Activated T-cell treated with anti-CD3 and anti-CD28 coated beads, Interleukin-2, amount 50 U/mL, for 4 hours (primary cell): Measurements from ENCODE around the gene NBPF11. TPM values are rescaled to one million over a fixed set of nuclear protein-coding genes. Genes with fewer than 3 reads are reported as not detected.
"Not testable (repeated sequence)": the region's sequence is repeated elsewhere in the genome, so short reads cannot be mapped to it uniquely, and the experiment has no call there.

Source experiments
- ATAC-seq, 2 donors: fragments of 200-7000 bp; cut with Tn5 transposase; one replicate each; pipeline ENCODE4 v1.10.0; 2021
- DNase-seq: peaks from one replicate; pipeline ENCODE4 v3.0.0-alpha.2; 2020
- H3K27me3 Mint-ChIP-seq: one replicate; pipeline ENCODE4 v1.8.0; 2021; ENCODE audit warnings: low read depth, mixed read lengths
- H3K36me3 Mint-ChIP-seq: one replicate; pipeline ENCODE4 v1.8.0; 2022; ENCODE audit warnings: mixed read lengths; ENCODE audit not compliant: insufficient read depth
- H3K4me1 Mint-ChIP-seq: one replicate; pipeline ENCODE4 v1.8.0; 2021; ENCODE audit warnings: low read depth, mixed read lengths
- H3K4me3 Mint-ChIP-seq: one replicate; pipeline ENCODE4 v1.8.0; 2021; ENCODE audit warnings: mild to moderate bottlenecking, moderate library complexity, mixed read lengths
- H3K9me3 Mint-ChIP-seq: one replicate; pipeline ENCODE4 v1.8.0; 2021; ENCODE audit warnings: mixed read lengths
- total RNA-seq, 3 donors: library from RNA; stranded (reverse); gene quantifications; one replicate each; pipeline ENCODE4 v1.2.1, GENCODE V29; 2021

NBPF11 gene
- total RNA-seq, 3 donors from 2014 or later: 5.1 to 6.4 (median 6.1) TPM

GRCh38 chr1:148122341-148122740 is 29.7 kb downstream of the NBPF11 start:
- H3K36me3 Mint-ChIP-seq, H3K9me3 Mint-ChIP-seq, H3K27me3 Mint-ChIP-seq, H3K4me3 Mint-ChIP-seq, DNase-seq, H3K4me1 Mint-ChIP-seq, ATAC-seq: not testable (repeated sequence)

- not testable (repeated sequence) for H3K27me3 Mint-ChIP-seq, H3K9me3 Mint-ChIP-seq, ATAC-seq, H3K4me1 Mint-ChIP-seq, H3K4me3 Mint-ChIP-seq, DNase-seq, H3K36me3 Mint-ChIP-seq
These were observed 31.7 kb downstream of the NBPF11 start for GRCh38 chr1:148120395-148120794.

- not testable (repeated sequence) for DNase-seq, ATAC-seq, H3K4me3 Mint-ChIP-seq, H3K4me1 Mint-ChIP-seq, H3K27me3 Mint-ChIP-seq, H3K36me3 Mint-ChIP-seq, H3K9me3 Mint-ChIP-seq
These were observed 56.3 kb downstream of the NBPF11 start for GRCh38 chr1:148095732-148096131.

- not testable (repeated sequence) for H3K4me3 Mint-ChIP-seq, ATAC-seq, H3K4me1 Mint-ChIP-seq, H3K9me3 Mint-ChIP-seq, H3K27me3 Mint-ChIP-seq, H3K36me3 Mint-ChIP-seq, DNase-seq
These were observed 65.9 kb downstream of the NBPF11 start for GRCh38 chr1:148086196-148086595.

- not testable (repeated sequence) for DNase-seq, H3K9me3 Mint-ChIP-seq, H3K4me1 Mint-ChIP-seq, H3K36me3 Mint-ChIP-seq, H3K27me3 Mint-ChIP-seq, H3K4me3 Mint-ChIP-seq
- peak; percentile 51 to 57 for ATAC-seq
These were observed 70.9 kb downstream of the NBPF11 start for GRCh38 chr1:148081205-148081604.

GRCh38 chr1:148078632-148079519 is 73.2 kb downstream of the NBPF11 start:
- ATAC-seq: peak; percentile 53 to 63
- H3K4me1 Mint-ChIP-seq, H3K36me3 Mint-ChIP-seq: not testable (repeated sequence)

GRCh38 chr1:148078090-148078489 is 74.0 kb downstream of the NBPF11 start:
- H3K4me3 Mint-ChIP-seq, DNase-seq, H3K4me1 Mint-ChIP-seq, H3K9me3 Mint-ChIP-seq, H3K36me3 Mint-ChIP-seq, H3K27me3 Mint-ChIP-seq: not testable (repeated sequence)
- ATAC-seq: peak in 1 of 2 donors; percentile 9

More at GRCh38 chr1:148078632-148079519, 73.2 kb downstream of the NBPF11 start:
- DNase-seq, H3K9me3 Mint-ChIP-seq, H3K27me3 Mint-ChIP-seq, H3K4me3 Mint-ChIP-seq: not testable (repeated sequence)

GRCh38 chr1:148077458-148077857 is 74.6 kb downstream of the NBPF11 start:
- peak; percentile 47 to 55 for ATAC-seq
- not testable (repeated sequence) for H3K4me3 Mint-ChIP-seq, H3K9me3 Mint-ChIP-seq, H3K27me3 Mint-ChIP-seq, DNase-seq, H3K4me1 Mint-ChIP-seq, H3K36me3 Mint-ChIP-seq

GRCh38 chr1:148073392-148073791 is 78.7 kb downstream of the NBPF11 start:
- peak; percentile 72 to 75 for ATAC-seq
- not testable (repeated sequence) for DNase-seq, H3K36me3 Mint-ChIP-seq, H3K9me3 Mint-ChIP-seq, H3K27me3 Mint-ChIP-seq, H3K4me3 Mint-ChIP-seq, H3K4me1 Mint-ChIP-seq

- not testable (repeated sequence) for H3K36me3 Mint-ChIP-seq, H3K9me3 Mint-ChIP-seq, H3K4me3 Mint-ChIP-seq, DNase-seq, H3K27me3 Mint-ChIP-seq, H3K4me1 Mint-ChIP-seq
- peak in 1 of 2 donors; percentile 28 for ATAC-seq
These were observed 83.5 kb downstream of the NBPF11 start for GRCh38 chr1:148068606-148069005.

GRCh38 chr1:148068201-148068600 is 83.9 kb downstream of the NBPF11 start:
- H3K4me3 Mint-ChIP-seq, H3K9me3 Mint-ChIP-seq, H3K27me3 Mint-ChIP-seq, DNase-seq, ATAC-seq, H3K4me1 Mint-ChIP-seq, H3K36me3 Mint-ChIP-seq: not testable (repeated sequence)

GRCh38 chr1:148060294-148060701 is 91.8 kb downstream of the NBPF11 start:
- peak overlapping the region; percentile 69 for H3K4me3 Mint-ChIP-seq
- ATAC-seq: peak; percentile 42 to 45
- H3K4me1 Mint-ChIP-seq, H3K27me3 Mint-ChIP-seq, DNase-seq, H3K9me3 Mint-ChIP-seq, H3K36me3 Mint-ChIP-seq: not testable (repeated sequence)

GRCh38 chr1:148057384-148057783 is 94.7 kb downstream of the NBPF11 start:
- not testable (repeated sequence) for H3K36me3 Mint-ChIP-seq, H3K9me3 Mint-ChIP-seq, H3K4me3 Mint-ChIP-seq, H3K4me1 Mint-ChIP-seq, ATAC-seq, DNase-seq
- peaks cover 12% of the 10 kb centered on the region for H3K27me3 Mint-ChIP-seq
